IMR-90 (cell line): ENCODE results near the gene SERPINA10.

Experiments used
- BHLHE40 ChIP-seq: fragments of 150-350 bp; IDR thresholded peaks from 2 replicates; pipeline ENCODE4 v1.6.1; 2016; ENCODE audit warnings: mild to moderate bottlenecking, low read depth, low read length
- CEBPB ChIP-seq: IDR thresholded peaks from 2 replicates; pipeline ENCODE4 v1.6.1; 2012; ENCODE audit warnings: low read depth, low read length, improper control_type of control experiment
- CTCF ChIP-seq: conservative IDR thresholded peaks from 2 replicates; pipeline ENCODE4 v1.5.1; 2012; ENCODE audit warnings: mild to moderate bottlenecking, low read depth, low read length, improper control_type of control experiment
- NFE2L2 ChIP-seq: fragments of 150-350 bp; IDR thresholded peaks from 2 replicates; pipeline ENCODE4 v1.6.1; 2016; ENCODE audit warnings: low read depth, mild to moderate bottlenecking, low read length
- POLR2A ChIP-seq: IDR thresholded peaks from 2 replicates; pipeline ENCODE4 v1.6.1; 2012; ENCODE audit warnings: mild to moderate bottlenecking, low read depth, low read length
- RFX5 ChIP-seq: IDR thresholded peaks from 2 replicates; pipeline ENCODE4 v1.8.0; 2012; ENCODE audit warnings: low read depth, mild to moderate bottlenecking, low read length, moderate library complexity

- TF ChIP-seq POLR2A (no peak), CTCF (no peak), RFX5 (no peak), CEBPB (no peak), BHLHE40 (no peak), NFE2L2 (no peak)
Measured at GRCh38 chr14:94278731-94279130, 14.3 kb downstream of the SERPINA10 start.
